NCI-H2171 (cell line): ENCODE data around the gene MYO7B.

Experiments
- DNase-seq: peaks from one replicate; lab custom pipeline; 2025; lab: John Stamatoyannopoulos, UW

The MYO7B gene

GRCh38 chr2:127638361-127639110, 103.1 kb downstream of the MYO7B start:
- no peak for DNase-seq

- no peak for DNase-seq
Measured at GRCh38 chr2:127639111-127639474, 103.6 kb downstream of the MYO7B start.

GRCh38 chr2:127640082-127641072, 104.9 kb downstream of the MYO7B start:
- peak; percentile 33 for DNase-seq

GRCh38 chr2:127641133-127641532, 105.7 kb downstream of the MYO7B start:
- no peak for DNase-seq

DNA sequence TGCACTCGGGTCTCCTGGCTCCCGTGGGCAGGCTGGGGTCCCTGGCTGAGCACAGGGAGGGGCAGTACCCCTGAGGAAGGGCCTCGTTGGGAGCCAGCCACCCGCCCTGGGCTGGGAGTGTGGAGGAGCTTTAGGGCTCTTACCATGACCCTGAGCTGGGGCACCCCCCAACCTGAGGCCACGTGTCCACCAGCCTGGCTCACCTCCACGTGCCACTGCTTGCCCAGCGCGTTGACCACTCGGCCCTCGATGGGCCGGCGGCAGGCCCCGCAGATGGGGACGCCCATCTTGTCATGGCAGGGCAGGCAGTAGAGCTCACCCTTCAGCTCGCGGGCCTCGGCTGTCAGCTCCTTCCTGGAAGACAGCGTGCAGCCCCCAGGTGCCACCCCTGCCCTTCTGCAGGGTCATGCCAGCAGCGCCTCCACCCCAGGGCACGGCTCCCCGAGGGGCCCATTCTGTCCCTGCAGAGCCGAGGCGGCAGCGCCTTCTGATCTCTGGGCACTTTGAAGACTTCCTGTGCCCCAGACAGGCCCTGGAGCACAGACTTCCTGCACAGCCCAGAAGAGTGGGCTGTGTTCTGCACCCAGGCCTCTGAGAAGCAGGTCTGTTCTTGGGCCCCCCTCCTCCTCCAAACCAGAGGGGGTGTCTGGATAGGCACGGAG, 106.5 kb downstream of the MYO7B start:
- no peak for DNase-seq

DNA sequence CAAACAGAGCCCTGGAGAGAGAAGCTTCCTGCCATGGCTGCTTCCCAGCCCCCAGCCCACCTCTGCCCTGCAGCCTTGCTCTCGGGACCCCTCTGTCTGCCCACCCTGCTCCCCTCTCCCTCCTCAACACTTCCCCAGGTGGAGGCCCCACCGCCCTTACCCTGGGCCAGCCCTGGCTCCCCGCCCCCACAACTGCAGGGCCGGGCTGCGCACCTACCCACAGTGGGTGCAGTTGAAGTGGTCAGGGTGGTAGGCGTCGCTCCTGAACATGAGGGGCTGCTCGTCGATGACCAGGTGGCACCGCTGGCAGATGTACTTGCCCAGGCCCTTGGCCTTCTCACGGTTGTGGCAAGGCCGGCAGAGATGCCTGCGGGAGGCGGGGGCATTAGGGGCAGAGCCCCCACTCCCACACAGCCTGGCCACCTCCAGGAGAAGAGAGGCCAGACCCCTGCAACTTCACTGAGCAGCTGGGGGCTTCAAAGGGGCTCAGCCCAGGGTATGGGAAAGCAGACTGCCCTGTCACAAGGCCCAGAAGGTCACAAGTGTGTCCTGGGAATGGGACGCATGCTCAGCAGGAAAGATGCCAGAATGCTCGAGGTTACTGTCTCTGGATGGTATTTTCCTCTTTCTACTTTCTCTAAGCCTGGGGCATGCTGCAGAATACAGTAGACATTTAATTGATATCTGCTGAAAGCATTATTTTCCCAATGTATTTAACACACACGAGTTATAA, 107.4 kb downstream of the MYO7B start:
- no peak for DNase-seq

- no peak for DNase-seq
Measured at GRCh38 chr2:127643439-127644065, 108.1 kb downstream of the MYO7B start.

DNA sequence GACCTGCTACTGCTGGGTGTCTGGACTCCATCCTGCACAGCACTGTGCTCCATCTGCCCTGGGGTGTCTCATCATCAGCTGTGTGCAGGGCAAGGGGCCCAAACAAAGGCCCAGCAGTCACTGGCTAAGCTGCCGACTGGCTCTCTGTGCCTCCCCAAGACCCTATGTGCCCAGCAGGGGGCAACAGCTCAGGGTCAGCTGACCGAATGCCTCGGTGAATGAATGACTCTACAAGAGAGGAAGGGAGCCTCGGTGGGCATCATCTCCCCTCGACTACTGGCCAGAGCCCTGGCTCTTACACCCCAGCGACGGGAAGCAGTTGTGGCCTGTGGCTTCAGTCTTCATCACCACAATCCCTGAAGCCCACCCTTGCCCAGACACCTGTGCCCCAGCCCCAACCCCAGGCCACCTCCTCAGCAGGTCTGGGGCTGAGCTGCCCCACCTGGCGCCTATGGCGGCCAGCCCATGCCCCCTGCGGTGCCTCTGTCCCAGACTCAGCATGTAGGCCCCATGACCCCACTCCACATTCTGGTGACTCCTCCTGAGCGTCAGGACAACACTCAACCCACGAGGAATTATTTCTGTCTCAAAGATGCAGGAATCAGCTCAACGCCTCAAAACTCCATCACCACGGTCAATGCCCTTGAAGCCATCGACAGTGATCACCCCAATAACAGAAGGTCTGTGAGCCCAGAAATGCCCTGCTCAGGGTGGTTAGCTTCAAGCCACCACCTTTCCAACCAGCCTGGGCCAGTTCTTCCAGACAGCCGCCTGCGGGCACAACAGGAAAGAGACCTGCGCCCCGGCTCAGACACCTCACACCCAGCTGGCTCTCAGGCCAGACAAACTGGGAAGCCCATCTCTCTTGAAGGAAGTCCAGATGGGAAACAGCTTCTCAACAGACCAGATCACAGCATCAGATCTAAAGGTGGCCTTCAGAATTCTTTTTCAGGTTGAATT, 108.9 kb downstream of the MYO7B start:
- no peak for DNase-seq

DNA sequence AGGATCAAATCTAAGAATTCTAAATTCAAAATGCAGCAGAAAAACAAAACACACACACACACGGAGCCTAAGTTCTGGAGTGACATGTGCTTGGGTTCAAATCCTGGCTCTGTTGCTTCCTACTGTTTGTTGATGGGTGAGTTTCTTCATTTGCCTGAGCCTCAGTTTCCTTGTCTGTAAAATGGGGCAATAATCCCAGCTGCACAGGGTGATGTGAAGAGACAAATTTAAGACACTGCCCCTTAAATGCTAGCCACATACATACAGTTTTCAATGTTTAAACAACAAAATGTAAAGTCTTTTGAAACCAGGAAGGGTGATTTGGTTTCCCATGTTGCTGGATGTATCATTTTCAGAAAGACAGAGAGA, 109.5 kb downstream of the MYO7B start:
- no peak for DNase-seq

- no peak for DNase-seq
Measured at GRCh38 chr2:127645395-127646291, 110.2 kb downstream of the MYO7B start, which contains the start of gene GPR17. Gene GPR17, plus strand, starts transcription at chr2:127646153. Its CDS starts 4,583 bp downstream, at chr2:127650736.

DNA sequence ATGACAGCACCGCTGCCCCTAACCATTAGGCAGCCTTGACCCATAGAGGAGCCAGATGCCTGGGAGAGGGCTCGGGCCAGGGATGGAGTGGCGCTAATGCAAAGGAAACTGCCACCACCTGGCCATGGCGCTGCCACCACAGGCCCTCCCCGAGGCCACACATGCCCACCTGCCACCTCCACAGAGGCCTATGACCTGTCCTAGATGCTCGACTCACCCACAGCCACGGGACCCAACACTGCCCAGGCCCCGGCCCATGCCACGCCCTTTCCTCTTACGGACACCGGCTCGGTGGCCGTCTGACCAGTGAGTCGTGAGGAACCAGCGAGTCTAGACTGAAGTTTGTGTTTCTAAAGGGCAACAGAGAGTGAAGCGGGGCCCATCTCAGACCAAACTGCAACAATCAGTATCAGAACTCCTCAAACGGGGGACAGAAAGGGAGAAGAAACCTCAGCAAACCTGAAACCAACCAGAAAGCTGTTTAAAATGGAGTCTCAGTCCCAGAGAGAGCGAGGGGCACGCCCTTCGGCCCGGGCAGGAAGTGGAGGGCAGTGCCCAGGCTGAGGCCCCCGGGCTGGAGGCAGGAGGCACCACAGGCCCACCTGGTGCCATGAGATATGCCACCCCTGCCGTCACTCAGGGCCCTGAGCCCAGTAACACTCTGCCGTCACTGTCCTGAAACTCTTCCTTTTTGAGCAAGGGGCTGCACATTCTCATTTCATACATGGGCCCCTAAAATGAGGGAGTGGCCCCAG, 111.2 kb downstream of the MYO7B start:
- DNase-seq = no peak

- no peak for DNase-seq
Measured at GRCh38 chr2:127647242-127648190, 112.0 kb downstream of the MYO7B start.

DNA sequence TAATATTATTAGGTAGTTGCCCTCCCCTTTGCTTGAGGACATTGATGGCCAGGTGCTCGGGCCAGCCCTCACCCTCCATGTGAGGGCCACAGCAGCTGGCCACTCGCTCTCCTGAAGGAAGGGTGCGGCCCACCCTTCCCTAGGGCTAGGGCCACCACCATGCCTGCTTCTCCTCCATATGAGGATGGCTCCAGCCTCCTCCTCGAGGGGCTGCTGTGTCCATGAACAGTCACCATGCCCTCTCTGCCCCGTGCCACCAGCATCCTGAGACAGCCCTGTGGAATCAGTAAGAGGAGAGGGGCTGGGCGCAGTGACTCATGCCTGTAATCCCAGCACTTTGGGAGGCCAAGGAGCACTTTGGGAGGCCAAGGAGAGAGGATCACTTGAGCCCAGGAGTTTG, 112.8 kb downstream of the MYO7B start:
- no peak for DNase-seq

DNA sequence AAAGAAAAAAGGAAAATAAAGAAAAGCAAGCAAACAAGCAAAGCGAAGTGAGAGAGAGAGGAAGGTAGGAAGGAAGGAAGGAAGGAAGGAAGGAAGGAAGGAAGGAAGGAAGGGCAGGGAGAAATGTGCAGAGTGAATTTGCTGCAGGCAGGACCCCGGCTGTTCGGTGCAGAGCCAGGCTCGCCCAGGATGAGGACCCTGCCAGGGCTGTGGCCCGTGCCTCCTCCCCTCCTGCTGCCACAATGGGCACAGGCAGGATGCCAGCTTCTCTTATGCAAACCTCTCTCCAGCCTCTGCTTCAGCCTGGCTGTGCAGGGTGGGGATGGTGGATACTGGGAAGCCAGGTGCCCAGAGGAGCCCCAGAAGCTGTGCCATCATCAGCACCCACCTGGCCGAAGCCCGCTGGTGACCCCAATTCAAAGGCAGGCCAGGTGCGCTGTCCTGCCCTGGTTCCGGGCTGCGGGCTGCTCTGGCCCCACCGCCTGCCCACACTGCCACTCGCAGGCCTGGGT, 113.7 kb downstream of the MYO7B start:
- DNase-seq = peak; percentile 2

- peak; percentile 64 for DNase-seq
Measured at GRCh38 chr2:127649684-127650040, 114.2 kb downstream of the MYO7B start.

GRCh38 chr2:127650041-127650784, 114.7 kb downstream of the MYO7B start:
- no peak for DNase-seq
